Umbilical cord (tissue), 2 donors: Measurements from ENCODE around the gene TNIK. TPM values are rescaled to one million over a fixed set of nuclear protein-coding genes. Genes with fewer than 3 reads are reported as not detected.

Source experiments
- DNase-seq: peaks from one replicate; pipeline ENCODE4 v3.0.0-alpha.2; 2015; ENCODE audit warnings: low spot score
- total RNA-seq: library from RNA; depleted of rRNA; stranded (reverse); fragments of >200 nt; gene quantifications from one replicate; pipeline ENCODE4 v1.2.3, GENCODE V29; 2014; ENCODE audit warnings: low replicate concordance; ENCODE audit not compliant: insufficient read depth

Gene TNIK
- total RNA-seq, 1 donor from 2014 or later, result 11.6 TPM

GRCh38 chr3:171046760-171047159 is 413.4 kb downstream of the TNIK start:
- no peak for DNase-seq

- DNase-seq, result peak; percentile 26
Measured at GRCh38 chr3:171044835-171045793, 415.1 kb downstream of the TNIK start.

GRCh38 chr3:171044384-171044783 is 415.8 kb downstream of the TNIK start:
- no peak for DNase-seq

- no peak for DNase-seq
Measured at GRCh38 chr3:171039674-171040073, 420.5 kb downstream of the TNIK start.

- peak; percentile 13 for DNase-seq
Measured at GRCh38 chr3:171038342-171038741, 421.9 kb downstream of the TNIK start.

GRCh38 chr3:171028779-171029232 is 431.4 kb downstream of the TNIK start:
- DNase-seq, result peak; percentile 71

- peak; percentile 79 for DNase-seq
Measured at GRCh38 chr3:171028025-171028778, 432.0 kb downstream of the TNIK start.

GRCh38 chr3:171026597-171027293 is 433.5 kb downstream of the TNIK start, which contains the start of gene SLC2A2:
SLC2A2 (minus strand) TSS chr3:171026720; CDS start chr3:171026670, 50 bp downstream.
- DNase-seq, result no peak

- no peak for DNase-seq
Measured at GRCh38 chr3:171023566-171023965, 436.6 kb downstream of the TNIK start.

GRCh38 chr3:171021377-171021776 is 438.8 kb downstream of the TNIK start:
- DNase-seq, result no peak

GRCh38 chr3:171018156-171018935 is 441.9 kb downstream of the TNIK start:
- DNase-seq, result no peak

- DNase-seq, result no peak
Measured at GRCh38 chr3:171013822-171014748, 446.1 kb downstream of the TNIK start.

- no peak for DNase-seq
Measured at GRCh38 chr3:171011873-171012336, 448.3 kb downstream of the TNIK start.
